HG03060 (cell line): Measurements from ENCODE around the gene EEF1E1.
"Not testable (repeated sequence)": the region's sequence is repeated elsewhere in the genome, so short reads cannot be mapped to it uniquely, and the experiment has no call there.

Source experiments
- ATAC-seq: cut with Tn5 transposase; IDR thresholded peaks from one replicate; pipeline ENCODE4 v1.9.1; 2021; ENCODE audit warnings: low read depth, moderate number of reproducible peaks; ENCODE audit not compliant: unreplicated experiment

The EEF1E1 gene

GRCh38 chr6:8064638-8065518 lies 37.5 kb downstream of the EEF1E1 start:
- ATAC-seq: no peak

- peak; percentile 82 for ATAC-seq
Measured at GRCh38 chr6:8063761-8064637, 38.3 kb downstream of the EEF1E1 start, which contains the start of gene BLOC1S5. BLOC1S5 (minus strand) TSS chr6:8064389; CDS start chr6:8064376, 13 bp downstream.

- ATAC-seq: no peak
Measured at GRCh38 chr6:8061736-8062135, 40.6 kb downstream of the EEF1E1 start.

- no peak for ATAC-seq
Measured at GRCh38 chr6:8060346-8060745, 42.0 kb downstream of the EEF1E1 start.

GRCh38 chr6:8059129-8059528 lies 43.2 kb downstream of the EEF1E1 start:
- no peak for ATAC-seq

GRCh38 chr6:8057793-8058192 lies 44.6 kb downstream of the EEF1E1 start:
- no peak for ATAC-seq

GRCh38 chr6:8057263-8057662 lies 45.1 kb downstream of the EEF1E1 start:
- ATAC-seq: no peak

- ATAC-seq: no peak
Measured at GRCh38 chr6:8054276-8054675, 48.1 kb downstream of the EEF1E1 start.

GRCh38 chr6:8047541-8048292 lies 54.6 kb downstream of the EEF1E1 start:
- no peak for ATAC-seq

GRCh38 chr6:8045769-8046168 lies 56.6 kb downstream of the EEF1E1 start:
- ATAC-seq: not testable (repeated sequence)

- no peak for ATAC-seq
Measured at GRCh38 chr6:8043221-8043620, 59.1 kb downstream of the EEF1E1 start.

- no peak for ATAC-seq
Measured at GRCh38 chr6:8041913-8042583, 60.3 kb downstream of the EEF1E1 start.

GRCh38 chr6:8034107-8034506 lies 68.2 kb downstream of the EEF1E1 start:
- ATAC-seq: not testable (repeated sequence)

GRCh38 chr6:8030920-8031319 lies 71.4 kb downstream of the EEF1E1 start:
- no peak for ATAC-seq
